K562 (cell line): Measurements from ENCODE around the gene NFATC1. TPM values are rescaled to one million over a fixed set of nuclear protein-coding genes. Genes with fewer than 3 reads are reported as not detected.

ENCODE experiments used
- ATAC-seq: fragments of 200-7000 bp; cut with Tn5 transposase; 3 replicates; pipeline ENCODE4 v1.9.1; 2020; ENCODE audit warnings: moderate library complexity
- BruUV-seq: library from RNA; stranded (reverse); fragments of 400-500 nt; replicated peaks from 2 replicates; lab custom pipeline; 2021; lab: Mats Ljungman, UMichigan
- CTCF ChIA-PET: fragments of 300-600 bp; formaldehyde crosslinking; extraction: SDS; loops from one replicate; lab custom pipeline; 2021; ENCODE audit warnings: low intra/inter-chr PET ratio; lab: Yijun Ruan, JAX
- POLR2A ChIA-PET: fragments of 300-600, 350-650 bp; sonication (Branson Sonifier 250); formaldehyde crosslinking; extraction: SDS; loops from one replicate; lab custom pipeline; 2021; ENCODE audit warnings: antibody characterized with exemption, inconsistent platforms; lab: Yijun Ruan, JAX
- DNase-seq, 4 experiments: peaks; one replicate each; pipeline versions ENCODE4 v3.0.0 to v3.0.0-alpha.2; 2011 to 2018; ENCODE audit warnings: low spot score in 3 of 4, mixed read lengths in 3 of 4; ENCODE audit errors: extremely low read depth in 1 of 4
- FAIRE-seq: peaks from 2 replicates; lab custom pipeline; 2011; peaks lifted over from hg19 to GRCh38; lab: Jason Lieb, UNC
- H2AFZ ChIP-seq: 2 replicates; pipeline ENCODE4 v1.6.0; 2011; ENCODE audit warnings: low read depth, low read length, control low read depth, inconsistent platforms
- H3K27ac ChIP-seq: fragments of 200-600 bp; 3 replicates; pipeline ENCODE4 v1.8.0; 2011; ENCODE audit warnings: low read depth, mild to moderate bottlenecking, control low read depth, inconsistent platforms, low read length, moderate library complexity, mixed read lengths; ENCODE audit errors: extremely low read depth
- H3K27me3 ChIP-seq, 2 experiments: fragments of 300-600 bp in 1 of 2; 2 replicates in 1 of 2; 3 replicates in 1 of 2; pipeline versions ENCODE4 v1.6.0 to v1.8.0; 2011; ENCODE audit warnings: inconsistent platforms in 2 of 2, low read length in 2 of 2, mild to moderate bottlenecking in 1 of 2, mixed read lengths in 1 of 2, moderate library complexity in 1 of 2; ENCODE audit not compliant: control insufficient read depth in 2 of 2, insufficient read depth in 2 of 2
- H3K36me3 ChIP-seq: fragments of 300-600 bp; 3 replicates; pipeline ENCODE4 v1.8.0; 2011; ENCODE audit warnings: mild to moderate bottlenecking, low read length, inconsistent platforms; ENCODE audit not compliant: control insufficient read depth, insufficient read depth
- H3K4me1 ChIP-seq, 2 experiments: fragments of 200-600 bp in 1 of 2; replicated peaks in 1 of 2; 2 replicates in 1 of 2; 3 replicates in 1 of 2; pipeline versions ENCODE4 v1.5.1 to v1.8.0; 2011; ENCODE audit warnings: inconsistent platforms in 2 of 2, low read length in 2 of 2, mild to moderate bottlenecking in 1 of 2, mixed read lengths in 1 of 2, moderate library complexity in 1 of 2; ENCODE audit not compliant: control insufficient read depth in 2 of 2, insufficient read depth in 2 of 2
- H3K4me2 ChIP-seq: 2 replicates; pipeline ENCODE4 v1.6.1; 2011; ENCODE audit warnings: low read length, control low read depth, inconsistent platforms, mixed read lengths; ENCODE audit not compliant: insufficient read depth
- H3K4me3 ChIP-seq: fragments of 200-600 bp; sonication (generic), shearing (Covaris generic); 2 replicates; pipeline ENCODE4 v1.5.1; 2016; ENCODE audit warnings: control low read depth, inconsistent platforms
- H3K79me2 ChIP-seq: fragments of 200-600 bp; 3 replicates; pipeline ENCODE4 v1.8.0; 2011; ENCODE audit warnings: low read length, inconsistent platforms; ENCODE audit not compliant: control insufficient read depth, insufficient read depth
- H3K9ac ChIP-seq, 2 experiments: 2 replicates each; pipeline versions ENCODE4 v1.6.0 to v1.6.1; 2011; ENCODE audit warnings: low read depth in 2 of 2, low read length in 2 of 2, control low read depth in 1 of 2, inconsistent platforms in 1 of 2, mild to moderate bottlenecking in 1 of 2, mixed read lengths in 1 of 2; ENCODE audit not compliant: insufficient read depth in 1 of 2
- H3K9me1 ChIP-seq: one replicate; pipeline ENCODE4 v1.6.0; 2011; ENCODE audit warnings: inconsistent platforms, mild to moderate bottlenecking, low read length, moderate library complexity; ENCODE audit not compliant: control insufficient read depth, insufficient read depth
- H3K9me3 ChIP-seq: replicated peaks from 2 replicates; pipeline ENCODE4 v1.5.1; 2011; ENCODE audit warnings: low read depth, low read length, inconsistent platforms; ENCODE audit not compliant: control insufficient read depth, insufficient read depth
- H4K20me1 ChIP-seq: replicated peaks from 2 replicates; pipeline ENCODE4 v1.6.1; 2011; ENCODE audit warnings: low read length, inconsistent platforms, mixed read lengths; ENCODE audit not compliant: control insufficient read depth, insufficient read depth
- ARID3A ChIP-seq: IDR thresholded peaks from 2 replicates; pipeline ENCODE4 v1.6.1; 2012; ENCODE audit warnings: low read depth, low read length, improper control_type of control experiment, borderline replicate concordance
- GTF2E2 ChIP-seq: fragments of 200-800 bp; sonication (Bioruptor generic); IDR thresholded peaks from 2 replicates; pipeline ENCODE4 v1.6.1; 2016; ENCODE audit warnings: missing genetic modification characterization, missing compliant biosample characterization
- MBD2 ChIP-seq: sonication (generic); IDR thresholded peaks from 2 replicates; pipeline ENCODE4 v1.6.1; 2016; ENCODE audit warnings: low read depth, borderline replicate concordance
- STAT5B ChIP-seq: fragments of 250-450 bp; sonication (Bioruptor Pico); IDR thresholded peaks from 2 replicates; pipeline ENCODE4 v1.8.0; 2021; ENCODE audit warnings: mild to moderate bottlenecking, inconsistent platforms
- WHSC1 ChIP-seq: IDR thresholded peaks from one replicate; pipeline ENCODE4 v1.6.1; 2012; ENCODE audit warnings: low read length, control low read depth, inconsistent platforms
- ZKSCAN8 ChIP-seq: fragments of 200-800 bp; sonication (Bioruptor generic); IDR thresholded peaks from 2 replicates; pipeline ENCODE4 v1.6.1; 2016; ENCODE audit warnings: missing genetic modification characterization, missing compliant biosample characterization
- ZNF76 ChIP-seq: fragments of 250-450 bp; sonication (Bioruptor Pico); IDR thresholded peaks from 2 replicates; pipeline ENCODE4 v1.4.0; 2020; ENCODE audit warnings: mild to moderate bottlenecking, moderate library complexity, borderline replicate concordance
- WGBS: fragments of 100-300 bp; shearing (Covaris generic); methylation state at CpG from one replicate; pipeline ENCODE4 v1.1.6; 2016; ENCODE audit warnings: low coverage, mixed read lengths; ENCODE audit not compliant: insufficient coverage; ENCODE audit errors: missing lambda C conversion rate; 5-methylcytosine and 5-hydroxymethylcytosine counted together
- in situ Hi-C: fragments of 300-500 bp; cut with MboI; formaldehyde crosslinking; loops from 4 replicates; pipeline ENCODE4 v1.15.0; 2018; ENCODE audit warnings: inconsistent platforms, mixed read lengths
- intact Hi-C: fragments of 100-400 bp; cut with micrococcal nuclease; formaldehyde crosslinking; loops from 2 replicates; pipeline ENCODE4 v1.14.2; 2022
- polyA plus RNA-seq, 8 experiments: library from polyadenylated mRNA; depleted of rRNA in 4 of 8; stranded (reverse) in 5 of 8; unstranded in 3 of 8; fragments of >200 nt; fragmentation: Nextera tagmentation in 2 of 8; fragmentation: Illumina TruSeq in 1 of 8; extraction: Ambion mirVana in 2 of 8; extraction: Trizol in 1 of 8; gene quantifications; 2 replicates each; pipeline versions ENCODE4 v1.2.1 to v1.2.3, GENCODE V29; 2011 to 2014; ENCODE audit warnings: inconsistent platforms in 1 of 8, missing spikeins in 1 of 8
- total RNA-seq, 7 experiments: library from RNA; depleted of rRNA in 6 of 7; stranded (reverse); fragments of >200 nt in 6 of 7; fragmentation: Illumina TruSeq in 2 of 7; extraction: Trizol in 2 of 7; gene quantifications; 2 replicates each; pipeline versions ENCODE4 v1.2.1 to v1.2.3, GENCODE V29; 2011 to 2021; ENCODE audit warnings: low replicate concordance in 1 of 7

NFATC1 gene
- total and polyA plus RNA-seq, 9 of the 15 experiments (the other 6 are each of a cell fraction or from before 2014, with no cell fraction given): 1.1 to 16.4 (median 2.5) TPM

DNA sequence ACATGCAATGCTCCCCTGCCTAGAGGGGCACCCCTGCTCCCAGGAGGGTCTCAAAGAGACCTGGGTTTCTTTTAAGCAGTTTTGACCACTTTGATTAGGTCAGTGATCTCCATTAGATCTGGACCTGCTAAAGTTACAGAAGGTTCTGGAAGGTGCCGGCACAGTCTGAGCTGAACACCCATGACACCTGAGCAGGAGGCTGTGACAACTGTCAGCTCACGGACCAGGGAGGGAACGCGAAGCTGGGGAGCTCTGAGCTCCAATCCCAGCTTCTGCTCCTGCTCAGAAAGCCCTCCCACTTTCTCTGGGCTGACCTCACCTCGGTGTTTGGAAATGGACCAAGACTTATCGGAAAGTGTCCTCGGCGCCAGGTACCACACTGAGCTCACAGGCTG, 113.8 kb downstream of the NFATC1 start:
- WGBS: 88% methylated on average over 4 of the region's 8 CpGs
- POLR2A ChIA-PET: interaction anchor here (0.5 kb wide), 1 partner anchor 92 kb away, joined by 3 read pairs; no protein-coding TSS in a partner anchor
- H3K79me2 ChIP-seq: 0 out of 3 replicates have a peak, but pooled peaks cover 2% of the 10 kb centered on the region

More for the DNA sequence above, 113.8 kb downstream of the NFATC1 start:
- no peaks in the 10 kb centered on the region for H4K20me1 ChIP-seq
- H3K4me1 ChIP-seq: peaks cover 31 to 62% of the 10 kb centered on the region in 2 experiments
- ATAC-seq (no peak), DNase-seq (no peak), FAIRE-seq (no peak)
- H3K4me3 ChIP-seq: no peak overlapping the region
- no peak overlapping the region for H3K9ac ChIP-seq
- BruUV-seq: no TSS peak
- H3K9me1 ChIP-seq: no peaks in the 10 kb centered on the region
- H2AFZ ChIP-seq: no peak overlapping the region
- in situ Hi-C loops: no loop called here
- no peak overlapping the region for H3K4me2 ChIP-seq
- no peaks in the 10 kb centered on the region for H3K9me3 ChIP-seq
- intact Hi-C loops: loop anchor here (5.0 to 10.0 kb wide), 2 partner anchors 112 to 1515 kb away; partner anchors contain the start of gene NFATC1
- TF ChIP-seq WHSC1 (no peak), ZNF76 (CRISPR knock-in tag) (no peak), STAT5B (CRISPR knock-in tag) (no peak), MBD2 (no peak), ARID3A (no peak), GTF2E2 (no peak), ZKSCAN8 (CRISPR knock-in tag) (no peak)
- H3K36me3 ChIP-seq: 0 out of 3 replicates have a peak, but pooled peaks cover 5% of the 10 kb centered on the region
- no peak overlapping the region for H3K27ac ChIP-seq
- H3K27me3 ChIP-seq: no peaks in the 10 kb centered on the region
- CTCF ChIA-PET: no interaction called here
